GM19372 (cell line): ENCODE data around the gene GAS7.

Source experiments
- ATAC-seq: cut with Tn5 transposase; IDR thresholded peaks from one replicate; pipeline ENCODE4 v1.9.1; 2021; ENCODE audit warnings: mild to moderate bottlenecking, low read depth, moderate library complexity; ENCODE audit not compliant: unreplicated experiment

The GAS7 gene

GRCh38 chr17:9959377-9959981 is 238.9 kb downstream of the GAS7 start:
- no peak for ATAC-seq

- ATAC-seq = no peak
Measured at GRCh38 chr17:9958586-9959281, 239.7 kb downstream of the GAS7 start.

- no peak for ATAC-seq
Measured at GRCh38 chr17:9957244-9957643, 241.2 kb downstream of the GAS7 start.

- no peak for ATAC-seq
Measured at GRCh38 chr17:9956474-9957131, 241.8 kb downstream of the GAS7 start.

GRCh38 chr17:9953492-9953891 is 244.9 kb downstream of the GAS7 start:
- ATAC-seq = no peak

GRCh38 chr17:9951803-9952202 is 246.6 kb downstream of the GAS7 start:
- no peak for ATAC-seq

- no peak for ATAC-seq
Measured at GRCh38 chr17:9948928-9949327, 249.5 kb downstream of the GAS7 start.

GRCh38 chr17:9944704-9945103 is 253.7 kb downstream of the GAS7 start:
- ATAC-seq = no peak

- no peak for ATAC-seq
Measured at GRCh38 chr17:9943343-9943742, 255.1 kb downstream of the GAS7 start.

GRCh38 chr17:9942885-9943284 is 255.5 kb downstream of the GAS7 start:
- no peak for ATAC-seq

GRCh38 chr17:9941305-9941704 is 257.1 kb downstream of the GAS7 start:
- ATAC-seq = no peak

GRCh38 chr17:9940841-9941240 is 257.6 kb downstream of the GAS7 start:
- no peak for ATAC-seq

- ATAC-seq = no peak
Measured at GRCh38 chr17:9938764-9939163, 259.6 kb downstream of the GAS7 start.

GRCh38 chr17:9937901-9938300 is 260.5 kb downstream of the GAS7 start:
- no peak for ATAC-seq

GRCh38 chr17:9937241-9937761 is 261.1 kb downstream of the GAS7 start:
- no peak for ATAC-seq

- no peak for ATAC-seq
Measured at GRCh38 chr17:9936095-9936494, 262.3 kb downstream of the GAS7 start.

- no peak for ATAC-seq
Measured at GRCh38 chr17:9935408-9935807, 263.0 kb downstream of the GAS7 start.

GRCh38 chr17:9934331-9934730 is 264.1 kb downstream of the GAS7 start:
- ATAC-seq = no peak

GRCh38 chr17:9932491-9932890 is 265.9 kb downstream of the GAS7 start:
- ATAC-seq = no peak

- no peak for ATAC-seq
Measured at GRCh38 chr17:9931144-9931741, 267.2 kb downstream of the GAS7 start.

GRCh38 chr17:9929871-9930270 is 268.5 kb downstream of the GAS7 start:
- ATAC-seq = no peak
